ENCODE results near the gene VSTM4.

The VSTM4 gene

DNA sequence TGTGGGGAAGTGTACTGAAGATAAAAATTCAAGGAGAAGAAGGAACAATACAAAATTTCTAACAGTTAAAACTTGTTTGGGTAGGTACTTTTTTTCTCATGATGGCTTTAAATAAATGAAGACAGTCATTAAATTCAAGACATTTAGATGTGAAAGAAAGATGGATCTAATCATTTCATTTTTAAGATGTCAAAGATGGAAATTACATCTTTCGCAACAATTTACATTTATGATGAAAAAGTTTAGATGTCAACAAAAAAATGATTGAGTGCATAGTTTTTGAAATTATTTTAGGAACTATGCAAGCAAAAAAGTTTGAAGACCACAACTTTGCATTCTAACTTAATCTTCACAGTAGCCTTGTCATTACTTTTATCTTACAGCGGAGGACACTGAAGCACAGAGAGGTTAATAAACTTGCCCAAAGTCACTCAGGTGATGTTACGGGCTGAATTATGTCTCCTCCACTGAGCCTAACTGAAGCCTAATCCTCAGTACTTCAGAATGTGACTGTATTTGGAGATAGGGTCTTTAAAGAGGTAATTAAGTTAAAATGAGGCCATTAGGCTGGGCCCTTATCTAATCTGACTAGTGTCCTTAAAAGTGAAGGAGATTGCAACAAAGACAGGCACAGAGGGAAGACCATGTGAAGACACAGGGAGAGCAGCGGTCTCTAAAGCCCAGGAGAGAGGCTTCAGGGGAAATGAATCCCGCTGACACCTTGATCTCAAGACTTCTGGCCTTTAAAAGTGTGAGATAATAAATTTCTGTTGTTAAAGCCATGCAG lies 48.2 kb downstream of the VSTM4 start:
- DNase-seq, result no peak

- no peak for DNase-seq
These were observed 53.1 kb downstream of the VSTM4 start for GRCh38 chr10:49062229-49062628.

- no peak for DNase-seq
These were observed 53.7 kb downstream of the VSTM4 start for GRCh38 chr10:49061667-49062066.

DNA sequence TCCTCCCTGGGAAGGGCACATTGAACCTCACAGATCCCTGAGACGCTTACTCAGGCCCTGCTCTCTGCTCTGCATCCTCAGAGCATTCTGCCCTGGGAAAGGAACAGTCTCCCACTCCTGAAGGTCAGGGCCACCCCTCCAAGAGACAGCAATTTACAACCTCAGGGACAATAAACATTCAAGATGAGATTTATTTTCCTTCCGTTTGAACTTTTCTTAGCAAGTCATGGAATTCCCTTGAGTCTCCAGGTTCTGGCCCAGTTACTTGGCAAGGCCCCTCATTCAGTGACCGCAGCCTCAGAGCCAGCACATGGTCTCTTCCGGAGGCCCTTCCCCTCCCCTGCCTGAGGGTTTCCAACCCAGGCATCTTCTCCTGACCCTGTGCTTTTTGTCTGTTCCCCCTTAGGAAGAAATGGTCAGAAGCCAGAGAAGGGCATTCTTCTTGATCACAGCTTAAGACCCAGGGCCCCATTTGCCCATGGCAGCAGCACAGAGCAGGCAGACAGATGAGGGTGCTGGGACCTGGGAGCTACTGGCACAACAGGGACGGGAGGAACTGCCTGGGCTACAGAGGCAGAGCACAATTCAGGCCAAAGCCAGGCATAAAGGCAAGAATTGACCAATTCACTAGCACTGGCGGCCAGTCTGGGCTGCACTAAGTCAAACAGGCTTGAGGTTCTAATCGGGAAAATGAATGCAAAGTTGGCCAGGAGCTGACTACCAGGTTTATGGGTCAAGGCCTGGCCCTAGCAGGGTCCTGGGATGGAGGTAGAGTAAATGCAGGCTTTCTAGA lies 56.7 kb downstream of the VSTM4 start:
- no peak for DNase-seq

GRCh38 chr10:49057231-49057880 lies 58.0 kb downstream of the VSTM4 start:
- DNase-seq, result no peak

DNA sequence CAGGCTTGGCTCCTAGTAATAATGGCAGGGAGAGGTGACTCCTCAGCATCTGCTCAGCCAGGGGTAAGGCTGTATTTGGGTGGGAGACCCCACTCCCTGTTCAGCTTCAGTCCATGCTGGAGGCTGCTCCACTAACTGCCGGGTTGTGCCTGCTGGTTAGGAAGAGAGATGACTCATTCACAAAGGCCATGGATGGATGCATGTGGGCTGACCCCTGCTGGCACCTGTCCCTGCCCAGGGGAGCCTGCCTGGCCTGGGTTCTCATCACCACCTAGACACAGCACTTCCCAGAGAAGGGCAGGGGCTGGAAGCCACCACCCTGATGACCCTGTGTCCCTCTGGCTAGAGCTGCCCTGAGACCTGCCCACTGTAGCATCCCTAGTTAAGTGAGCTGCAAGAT lies 59.0 kb downstream of the VSTM4 start:
- DNase-seq, result no peak

DNA sequence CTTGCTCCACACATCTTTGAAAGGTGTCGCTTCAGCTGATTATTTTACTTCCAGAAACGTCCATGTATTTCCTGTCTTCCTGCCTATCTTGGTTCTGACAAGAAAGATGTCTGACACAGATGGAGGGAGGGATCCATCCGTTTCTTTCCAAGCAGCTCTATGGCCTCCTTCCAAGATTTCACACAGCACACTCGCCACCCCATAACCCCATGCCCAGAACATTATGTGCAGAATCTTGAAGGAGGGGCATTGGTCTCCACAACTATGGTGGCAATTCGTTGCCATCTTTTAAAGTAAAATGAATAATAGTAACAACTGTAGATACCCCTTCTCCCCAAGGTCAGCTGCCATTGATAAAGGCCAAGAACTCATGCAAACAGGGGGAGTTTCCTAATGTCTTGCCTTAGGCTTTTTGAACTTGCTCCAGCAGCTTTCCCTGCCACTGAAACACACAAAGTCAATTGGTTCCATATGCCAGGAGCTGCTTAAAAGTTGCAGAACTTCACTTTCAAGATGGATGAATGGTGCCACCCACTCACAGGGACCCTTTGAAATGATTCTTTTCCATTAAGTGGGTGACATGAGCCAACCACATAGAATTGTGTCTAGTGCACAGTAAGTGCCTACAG lies 60.0 kb downstream of the VSTM4 start:
- DNase-seq, result no peak

DNA sequence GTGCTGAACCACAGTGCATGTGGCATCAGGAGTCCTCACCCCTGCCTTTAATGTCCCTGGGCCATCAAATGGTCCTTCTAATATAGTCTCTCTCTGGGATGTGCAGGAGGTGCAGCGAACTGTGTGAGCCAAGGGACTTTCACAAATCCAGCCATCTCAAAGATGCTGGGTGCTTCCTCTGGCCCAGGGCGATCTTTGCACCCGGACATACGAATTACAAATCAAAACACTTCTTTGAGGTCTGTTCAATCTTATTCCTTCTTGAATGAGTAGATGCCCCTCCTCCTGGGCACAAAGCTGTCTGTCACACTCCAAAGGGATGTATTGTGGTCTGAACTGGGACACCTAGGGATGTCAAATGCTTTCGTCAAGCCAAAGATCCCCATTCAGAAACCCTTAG lies 60.6 kb downstream of the VSTM4 start:
- DNase-seq, result no peak

DNA sequence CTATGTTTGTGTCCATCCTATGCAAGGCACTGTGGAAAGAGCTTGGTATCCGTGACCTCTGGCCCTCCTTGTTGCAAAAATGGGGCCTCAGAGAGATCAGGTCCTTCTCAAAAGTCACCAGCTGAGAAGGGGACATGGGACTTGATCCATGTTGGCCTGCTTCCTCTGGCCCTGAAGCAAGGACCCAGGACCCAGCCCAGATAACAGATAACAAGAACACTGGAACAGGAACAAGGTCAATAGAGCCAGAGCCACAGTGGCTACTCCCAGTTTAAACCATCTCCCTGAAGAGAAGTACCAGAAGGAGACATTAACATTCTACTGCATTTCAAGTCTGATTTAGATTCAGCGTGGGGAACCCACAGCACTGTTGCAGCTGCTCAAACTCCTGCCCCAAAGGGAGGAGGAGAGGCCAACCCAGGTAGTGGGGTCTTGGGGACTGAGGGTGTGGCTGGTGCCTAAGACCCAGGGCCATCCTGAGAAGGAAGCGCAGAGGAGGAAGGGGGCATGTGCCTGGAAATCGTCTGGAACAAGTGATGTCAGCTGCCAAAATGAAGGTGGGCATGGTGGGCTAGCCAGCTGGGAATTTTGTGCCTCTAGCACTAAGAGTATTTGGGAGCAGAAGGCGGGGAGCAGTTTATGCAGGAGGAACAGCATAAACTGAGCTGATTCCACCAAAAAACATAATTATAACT lies 61.2 kb downstream of the VSTM4 start:
- DNase-seq, result no peak

DNA sequence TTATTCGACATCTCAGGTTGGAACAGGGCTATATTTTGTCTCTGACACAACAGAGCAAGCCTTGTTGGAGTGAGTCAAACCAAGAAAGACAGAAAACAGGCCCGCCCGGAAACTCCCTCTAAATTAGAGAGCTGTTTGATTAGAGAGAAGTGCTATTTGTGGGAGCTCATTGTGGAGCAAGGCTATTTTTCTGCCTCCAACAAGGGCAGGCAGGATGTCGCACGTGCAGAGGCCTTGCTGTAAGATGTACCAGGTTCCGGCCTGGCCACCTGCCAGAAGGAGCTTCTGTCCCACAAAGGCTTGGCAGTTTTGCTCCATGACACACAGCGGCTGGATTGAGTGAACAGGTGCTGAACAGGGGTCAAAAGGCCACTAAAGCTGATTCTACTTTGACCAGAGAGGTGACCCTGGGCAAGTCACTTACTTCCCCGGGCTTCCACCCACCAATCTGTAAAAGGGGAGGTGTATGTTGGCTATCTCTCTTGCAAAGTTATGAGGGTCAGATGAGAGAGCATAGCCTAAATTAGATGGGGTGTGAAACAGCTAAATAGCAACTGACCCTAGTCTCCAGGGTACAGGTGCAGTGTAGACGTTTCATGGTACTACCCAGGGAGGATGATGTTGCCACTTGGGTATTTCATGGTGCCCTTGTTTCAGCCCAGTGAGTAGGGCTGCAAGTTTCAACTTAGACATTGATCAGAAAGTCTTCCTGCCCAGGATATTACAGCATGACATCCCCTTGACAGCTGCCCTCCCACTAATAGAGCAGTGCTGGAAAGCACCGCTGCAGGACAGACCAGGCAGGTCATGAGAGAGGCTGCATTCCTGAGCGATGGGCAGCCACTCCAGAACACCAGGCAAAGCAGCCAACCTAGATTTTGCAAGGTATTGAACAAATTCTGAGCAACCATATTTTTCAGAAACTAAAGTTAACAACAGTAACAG lies 62.0 kb downstream of the VSTM4 start:
- no peak for DNase-seq

GRCh38 chr10:49052069-49052468 lies 63.3 kb downstream of the VSTM4 start:
- DNase-seq, result no peak

GRCh38 chr10:49050906-49051305 lies 64.4 kb downstream of the VSTM4 start:
- no peak for DNase-seq

DNA sequence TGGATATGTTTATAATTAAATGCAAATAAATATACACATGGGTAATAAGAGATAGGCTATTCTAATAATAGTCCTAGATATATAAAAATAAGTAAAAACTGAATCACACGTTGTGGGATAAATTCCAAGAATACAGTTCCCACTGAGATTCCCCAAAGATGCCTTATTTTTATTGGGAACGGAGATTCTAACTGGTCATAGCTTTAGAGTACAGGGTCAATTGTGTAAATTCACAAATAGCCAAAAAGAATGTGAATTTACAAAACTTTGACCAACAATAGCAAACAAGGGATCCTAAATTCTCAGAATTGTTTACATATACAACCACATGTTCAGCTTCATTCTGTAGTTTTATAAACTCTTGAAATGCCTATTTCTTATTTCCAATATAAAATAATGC lies 65.0 kb downstream of the VSTM4 start:
- no peak for DNase-seq

- no peak for DNase-seq
These were observed 65.7 kb downstream of the VSTM4 start for GRCh38 chr10:49049660-49050059.

DNA sequence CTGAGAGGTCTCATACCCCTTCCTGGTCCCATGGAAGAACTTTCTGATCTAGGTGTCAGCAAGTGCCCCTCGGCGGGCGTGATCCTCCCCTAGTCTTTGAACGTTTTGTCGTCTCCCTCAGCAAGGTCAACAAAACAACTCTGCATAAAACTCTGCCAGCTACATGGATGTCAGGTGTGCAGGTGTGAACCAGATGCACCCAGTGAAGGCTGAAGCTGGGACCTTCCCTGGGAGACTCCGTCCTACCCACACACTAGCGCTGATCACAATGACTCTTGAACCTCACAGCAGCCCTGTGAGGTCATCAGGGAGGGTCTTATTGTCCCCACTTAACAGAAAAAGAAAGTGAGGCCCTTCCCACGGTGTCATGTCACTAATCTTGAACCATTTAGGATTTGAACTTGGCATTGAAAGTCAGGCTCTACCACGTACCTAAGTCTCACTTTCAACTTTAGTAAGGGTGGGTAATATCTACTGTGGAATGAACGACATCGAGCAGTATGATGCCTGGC lies 68.1 kb downstream of the VSTM4 start:
- DNase-seq, result no peak

DNA sequence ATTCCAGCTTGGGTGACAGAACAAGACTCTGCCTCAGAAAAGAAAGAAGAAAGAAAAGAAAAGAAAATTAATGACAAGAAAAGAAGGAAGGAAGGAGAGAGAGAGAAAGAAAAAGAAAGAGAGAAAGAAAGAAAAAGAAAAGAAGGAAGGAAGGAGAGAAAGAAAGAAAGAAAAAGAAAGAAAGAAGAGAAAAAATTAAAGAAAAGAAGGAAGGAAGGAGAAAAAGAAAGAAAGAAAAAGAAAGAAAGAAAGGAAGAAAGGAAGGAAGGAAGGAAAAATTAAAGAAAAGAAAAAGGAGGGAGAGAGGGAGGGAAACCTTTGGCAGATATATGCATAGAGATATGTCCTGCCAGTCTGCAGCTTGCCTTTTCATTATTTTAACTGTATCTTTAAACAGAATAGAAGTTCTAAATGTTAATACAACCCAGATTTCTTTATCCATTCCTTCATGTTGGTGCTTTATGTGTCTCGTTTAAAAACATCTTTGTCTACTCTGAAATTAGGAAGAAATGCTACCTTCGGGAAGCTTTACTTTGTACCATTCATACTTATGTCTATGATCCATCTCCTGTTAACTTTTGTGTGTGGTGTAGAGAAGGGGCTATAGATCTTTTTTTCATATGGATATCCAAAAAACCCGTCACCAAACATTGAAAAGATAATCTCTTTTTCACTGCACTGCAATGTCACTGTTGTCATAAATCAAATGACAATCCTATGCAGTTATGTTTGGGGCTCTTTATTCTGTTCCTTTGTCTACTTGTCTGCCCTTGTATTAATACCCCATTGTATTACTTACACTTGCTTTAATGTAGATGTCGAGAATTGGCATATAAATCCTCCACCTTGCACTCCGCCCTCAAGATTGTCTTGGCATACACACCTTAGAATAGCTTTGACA lies 70.8 kb downstream of the VSTM4 start:
- no peak for DNase-seq

DNA sequence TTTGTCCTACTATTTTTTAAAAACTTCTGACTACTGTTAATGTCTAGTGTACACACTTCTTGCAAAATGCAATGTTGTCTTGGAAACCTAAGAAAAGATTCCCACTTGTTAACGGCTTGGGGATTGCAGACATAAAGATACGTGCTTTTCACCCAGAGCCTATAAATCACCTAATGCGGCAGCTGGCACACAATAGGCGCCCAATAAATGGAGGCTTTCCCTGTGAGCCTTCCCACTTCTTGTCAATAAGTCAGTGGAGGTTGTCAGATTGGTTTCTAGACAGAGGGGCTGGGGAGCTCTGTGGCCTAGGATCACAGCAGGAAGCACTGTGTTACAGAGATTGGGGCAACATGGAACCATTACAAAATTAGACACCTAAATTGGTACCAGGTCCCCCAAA lies 74.7 kb downstream of the VSTM4 start:
- no peak for DNase-seq

GRCh38 chr10:49039409-49039808 lies 75.9 kb downstream of the VSTM4 start:
- DNase-seq, result no peak

DNA sequence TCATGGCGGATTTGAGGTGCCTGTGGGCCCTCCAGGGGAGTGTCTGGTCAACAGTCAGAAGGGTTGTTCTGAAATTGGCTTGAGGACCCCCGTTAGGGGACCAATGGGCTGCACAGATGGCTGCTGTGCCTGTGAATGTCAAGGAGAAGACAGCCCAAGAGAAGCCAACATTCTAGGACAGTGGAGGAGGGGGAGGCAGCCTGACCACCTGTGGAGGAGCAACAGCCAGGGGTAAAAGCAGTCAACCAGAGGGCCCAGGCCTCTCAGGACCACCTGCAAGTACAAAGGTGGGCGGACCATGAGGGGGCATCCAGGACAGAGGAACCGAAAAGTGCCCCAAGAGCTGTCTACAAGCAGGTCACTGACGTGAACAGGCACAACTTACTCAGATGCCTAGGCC lies 76.6 kb downstream of the VSTM4 start:
- no peak for DNase-seq

- no peak for DNase-seq
These were observed 78.1 kb downstream of the VSTM4 start for GRCh38 chr10:49037187-49037586.

Measured in NCI-H1436 (cell line).